LNCaP clone FGC (cell line): ENCODE data around the gene PIEZO1.

Source experiments
- DNase-seq: peaks from one replicate; pipeline ENCODE4 v3.0.0-alpha.2; 2011; ENCODE audit warnings: low read depth
- H3K4me3 ChIP-seq: 2 replicates; pipeline ENCODE4 v1.5.1; 2011; ENCODE audit warnings: mild to moderate bottlenecking, low read depth, low read length, control low read depth
- CTCF ChIP-seq: IDR thresholded peaks from 2 replicates; pipeline ENCODE4 v1.5.1; 2012; ENCODE audit warnings: mild to moderate bottlenecking; ENCODE audit not compliant: control insufficient read depth, insufficient read depth; ENCODE audit errors: extremely low read depth

The PIEZO1 gene

GRCh38 chr16:88759245-88759975 is 25.6 kb downstream of the PIEZO1 start:
- TF ChIP-seq CTCF: peak; percentile 31; the same call in 1 of the 2 replicates
- DNase-seq: peak; percentile 87
- H3K4me3 ChIP-seq: peak overlapping the region; percentile 55

GRCh38 chr16:88758944-88759244 is 26.1 kb downstream of the PIEZO1 start:
- no peak for DNase-seq

GRCh38 chr16:88758227-88758943 is 26.6 kb downstream of the PIEZO1 start:
- DNase-seq: no peak
- no peak for TF ChIP-seq CTCF
- no peak overlapping the region for H3K4me3 ChIP-seq

More at GRCh38 chr16:88758944-88759244, 26.1 kb downstream of the PIEZO1 start:
- TF ChIP-seq CTCF: no peak
- peak overlapping the region; percentile 55; the same call in 1 of the 2 replicates for H3K4me3 ChIP-seq

GRCh38 chr16:88755745-88756443 is 29.1 kb downstream of the PIEZO1 start:
- no peak for TF ChIP-seq CTCF
- H3K4me3 ChIP-seq: no peak overlapping the region
- no peak for DNase-seq

GRCh38 chr16:88754912-88755744 is 29.9 kb downstream of the PIEZO1 start:
- TF ChIP-seq CTCF: no peak
- DNase-seq: no peak
- no peak overlapping the region for H3K4me3 ChIP-seq

GRCh38 chr16:88754109-88754911 is 30.7 kb downstream of the PIEZO1 start:
- no peak overlapping the region for H3K4me3 ChIP-seq
- no peak for DNase-seq
- TF ChIP-seq CTCF: no peak
